ENCODE measurements around the gene OR4D9.

- TF ChIP-seq GATA2 (IDR thresholded peaks at IDR 0.05; ENCODE audit: low read depth, low read length) (no peak), GATA3 (IDR thresholded peaks at IDR 0.05; ENCODE audit: low read depth, low read length) (no peak)
Observed at GRCh38 chr11:59560702-59561473, 49.5 kb downstream of the OR4D9 start.
